ENCODE measurements around the gene PPP1R3F. TPM values are rescaled to one million over a fixed set of nuclear protein-coding genes. Genes with fewer than 3 reads are reported as not detected.

PPP1R3F gene
- total RNA-seq, 1 donor from 2014 or later: 25.3 TPM

- Histone ChIP-seq H3K4me1 (no peaks in the 10 kb centered on the region), H3K27ac (replicated peaks) (no peak overlapping the region), H3K9me3 (replicated peaks) (no peaks in the 10 kb centered on the region), H3K27me3 (ENCODE audit: low read depth) (no peaks in the 10 kb centered on the region), H3K36me3 (no peaks in the 10 kb centered on the region), H3K4me3 (no peak overlapping the region)
- no peak for DNase-seq
- intact Hi-C loops (cut with micrococcal nuclease): no loop called here
- TF ChIP-seq CTCF (IDR thresholded peaks at IDR 0.05; ENCODE audit: borderline replicate concordance): no peak
These were observed 7.0 kb upstream of the PPP1R3F start for GRCh38 chrX:49262603-49263002.

- H3K36me3 ChIP-seq: no peaks in the 10 kb centered on the region
- intact Hi-C loops (cut with micrococcal nuclease): no loop called here
- H3K4me3 ChIP-seq: no peak overlapping the region
- no peaks in the 10 kb centered on the region for H3K27me3 ChIP-seq (ENCODE audit: low read depth)
- H3K4me1 ChIP-seq: no peaks in the 10 kb centered on the region
- no peak for DNase-seq
- TF ChIP-seq CTCF (IDR thresholded peaks at IDR 0.05; ENCODE audit: borderline replicate concordance): no peak
- no peak overlapping the region for H3K27ac ChIP-seq (replicated peaks)
- no peaks in the 10 kb centered on the region for H3K9me3 ChIP-seq (replicated peaks)
These were observed 6.0 kb upstream of the PPP1R3F start for GRCh38 chrX:49263631-49264030.

- Histone ChIP-seq H3K36me3 (no peaks in the 10 kb centered on the region), H3K4me3 (no peak within 1 kb of the TSS), H3K27me3 (ENCODE audit: low read depth) (no peaks in the 10 kb centered on the region), H3K9me3 (replicated peaks) (no peaks in the 10 kb centered on the region), H3K27ac (replicated peaks) (no peak within 1 kb of the TSS), H3K4me1 (no peaks in the 10 kb centered on the region)
- intact Hi-C loops (cut with micrococcal nuclease): no loop called here
- TF ChIP-seq CTCF (IDR thresholded peaks at IDR 0.05; ENCODE audit: borderline replicate concordance): no peak
- no peak for DNase-seq
These were observed 5.1 kb upstream of the PPP1R3F start, which contains the start of gene FOXP3 for GRCh38 chrX:49264460-49264859. FOXP3 (minus strand) TSS chrX:49264710; CDS start chrX:49258505, 6,205 bp downstream.

GRCh38 chrX:49266523-49267445 lies 2.8 kb upstream of the PPP1R3F start:
- Histone ChIP-seq H3K36me3 (no peaks in the 10 kb centered on the region), H3K9me3 (replicated peaks) (no peaks in the 10 kb centered on the region), H3K4me3 (no peak overlapping the region), H3K27me3 (ENCODE audit: low read depth) (no peaks in the 10 kb centered on the region), H3K4me1 (peaks cover 18% of the 10 kb centered on the region), H3K27ac (replicated peaks) (no peak overlapping the region)
- DNase-seq: no peak
- intact Hi-C loops (cut with micrococcal nuclease): no loop called here
- TF ChIP-seq CTCF (IDR thresholded peaks at IDR 0.05; ENCODE audit: borderline replicate concordance): no peak

- peak overlapping the region; percentile 82 for H3K4me3 ChIP-seq
- H3K4me1 ChIP-seq: peaks cover 37% of the 10 kb centered on the region
- H3K36me3 ChIP-seq: no peaks in the 10 kb centered on the region
- TF ChIP-seq CTCF (IDR thresholded peaks at IDR 0.05; ENCODE audit: borderline replicate concordance): no peak
- no peaks in the 10 kb centered on the region for H3K9me3 ChIP-seq (replicated peaks)
- intact Hi-C loops (cut with micrococcal nuclease): no loop called here
- H3K27ac ChIP-seq (replicated peaks): peak overlapping the region; percentile 95
- no peak for DNase-seq
- H3K27me3 ChIP-seq (ENCODE audit: low read depth): no peaks in the 10 kb centered on the region
These were observed 937 bp upstream of the PPP1R3F start for GRCh38 chrX:49268702-49269009.
